Liver (tissue), 9 donors: ENCODE measurements around the gene SIL1. TPM values are rescaled to one million over a fixed set of nuclear protein-coding genes. Genes with fewer than 3 reads are reported as not detected.

Experiments used
- DNase-seq: peaks from one replicate; pipeline ENCODE4 v3.0.0-alpha.2; 2017; ENCODE audit warnings: low spot score
- H3K27ac ChIP-seq, 2 donors: one replicate each; pipeline ENCODE4 v1.7.0; 2013; ENCODE audit warnings: inconsistent platforms in 2 of 2, low read length in 2 of 2, control low read depth in 1 of 2, low read depth in 1 of 2, mild to moderate bottlenecking in 1 of 2
- H3K27me3 ChIP-seq, 4 donors: one replicate each; pipeline versions ENCODE4 v1.6.1 to v1.7.0; 2013; ENCODE audit warnings: low read length in 3 of 4, inconsistent platforms in 1 of 4, mild to moderate bottlenecking in 1 of 4, moderate library complexity in 1 of 4; ENCODE audit not compliant: control insufficient read depth in 4 of 4, insufficient read depth in 4 of 4
- H3K36me3 ChIP-seq, 4 donors: one replicate each; pipeline versions ENCODE4 v1.6.1 to v1.7.0; 2013; ENCODE audit warnings: low read length in 3 of 4, mild to moderate bottlenecking in 3 of 4, low read depth in 1 of 4, moderate library complexity in 1 of 4; ENCODE audit not compliant: control insufficient read depth in 4 of 4, insufficient read depth in 3 of 4
- H3K4me1 ChIP-seq, 4 donors: one replicate each; pipeline versions ENCODE4 v1.6.1 to v1.7.0; 2013; ENCODE audit warnings: low read length in 3 of 4, mild to moderate bottlenecking in 3 of 4, moderate library complexity in 1 of 4; ENCODE audit not compliant: control insufficient read depth in 4 of 4, insufficient read depth in 4 of 4
- H3K4me3 ChIP-seq, 3 donors: one replicate each; pipeline versions ENCODE4 v1.6.1 to v1.7.0; 2013; ENCODE audit warnings: low read length in 3 of 3, control low read depth in 1 of 3, low read depth in 1 of 3, mild to moderate bottlenecking in 1 of 3
- H3K9ac ChIP-seq, 2 donors: one replicate each; pipeline ENCODE4 v1.7.0; 2013; ENCODE audit warnings: low read length in 2 of 2, mild to moderate bottlenecking in 2 of 2, moderate library complexity in 2 of 2, control low read depth in 1 of 2, low read depth in 1 of 2
- H3K9me3 ChIP-seq, 4 donors: one replicate each; pipeline versions ENCODE4 v1.6.1 to v1.7.0; 2013; ENCODE audit warnings: low read length in 3 of 4; ENCODE audit not compliant: control insufficient read depth in 4 of 4
- ATF3 ChIP-seq: IDR thresholded peaks from 2 replicates; pipeline ENCODE4 v1.6.1; 2016; ENCODE audit warnings: antibody characterized with exemption
- CTCF ChIP-seq: fragments of 150-350 bp; IDR thresholded peaks from 2 replicates; pipeline ENCODE4 v1.5.1; 2017; ENCODE audit warnings: improper control_type of control experiment, low read depth, low read length; ENCODE audit not compliant: missing input control
- EGR1 ChIP-seq, 2 donors: IDR thresholded peaks; 2 replicates each; pipeline ENCODE4 v1.6.1; 2016 to 2018; ENCODE audit warnings: antibody characterized with exemption in 2 of 2, low read depth in 2 of 2
- FOXA2 ChIP-seq: IDR thresholded peaks from 2 replicates; pipeline ENCODE4 v1.6.1; 2016; ENCODE audit warnings: antibody characterized with exemption
- GABPA ChIP-seq, 2 donors: IDR thresholded peaks in 1 of 2; conservative IDR thresholded peaks in 1 of 2; 2 replicates each; pipeline ENCODE4 v1.6.1; 2016; ENCODE audit warnings: antibody characterized with exemption in 2 of 2, mild to moderate bottlenecking in 1 of 2, moderate library complexity in 1 of 2
- HNF4G ChIP-seq: IDR thresholded peaks from 2 replicates; pipeline ENCODE4 v1.6.1; 2016; ENCODE audit warnings: antibody characterized with exemption
- JUND ChIP-seq, 2 donors: IDR thresholded peaks; 2 replicates each; pipeline ENCODE4 v1.6.1; 2016; ENCODE audit warnings: antibody characterized with exemption in 2 of 2
- NR2F2 ChIP-seq: IDR thresholded peaks from 2 replicates; pipeline ENCODE4 v1.6.1; 2016; ENCODE audit warnings: antibody characterized with exemption
- RAD21 ChIP-seq, 2 donors: IDR thresholded peaks; 2 replicates each; pipeline ENCODE4 v1.6.1; 2016; ENCODE audit warnings: antibody characterized with exemption in 2 of 2, mild to moderate bottlenecking in 2 of 2
- REST ChIP-seq: IDR thresholded peaks from 2 replicates; pipeline ENCODE4 v1.6.1; 2016; ENCODE audit warnings: antibody characterized with exemption, mild to moderate bottlenecking
- RXRA ChIP-seq, 2 donors: IDR thresholded peaks; 2 replicates each; pipeline ENCODE4 v1.6.1; 2017 to 2018; ENCODE audit warnings: antibody characterized with exemption in 2 of 2, mild to moderate bottlenecking in 1 of 2
- SP1 ChIP-seq: IDR thresholded peaks from 2 replicates; pipeline ENCODE4 v1.6.1; 2018; ENCODE audit warnings: antibody characterized with exemption, mild to moderate bottlenecking
- TAF1 ChIP-seq: conservative IDR thresholded peaks from 2 replicates; pipeline ENCODE4 v1.6.1; 2016; ENCODE audit warnings: antibody characterized with exemption, mild to moderate bottlenecking
- ZBTB33 ChIP-seq: IDR thresholded peaks from 2 replicates; pipeline ENCODE4 v1.6.1; 2016; ENCODE audit warnings: antibody characterized with exemption
- WGBS: extraction: QIAGEN DNeasy Blood & Tissue Kit; methylation state at CpG from one replicate; pipeline ENCODE4 v1.1.7; 2013; 5-methylcytosine and 5-hydroxymethylcytosine counted together
- polyA plus RNA-seq, 2 donors: library from polyadenylated mRNA; stranded (reverse) in 1 of 2; unstranded in 1 of 2; fragments of 200-250 nt in 1 of 2; fragments of >200 nt in 1 of 2; fragmentation: Nextera tagmentation in 1 of 2; extraction: Ambion mirVana in 1 of 2; gene quantifications; one replicate each; pipeline versions ENCODE4 v1.2.1 to v1.2.3, GENCODE V29; 2013 to 2015
- total RNA-seq, 2 donors: library from RNA; depleted of rRNA; stranded (reverse); fragments of >200 nt; gene quantifications; one replicate each; pipeline ENCODE4 v1.2.3, GENCODE V29; 2014
- donor health status: healthy.
- donor health status: healthy.
- donor health status: healthy.
- donor health status: healthy.
- donor health status: healthy.

Gene SIL1
- total and polyA plus RNA-seq, 4 donors, result 38.1 to 95.1 (median 76.2) TPM

GRCh38 chr5:138996120-138996519, 202.0 kb downstream of the SIL1 start:
- Histone ChIP-seq H3K4me3 (no peak overlapping the region), H3K27me3 (no peaks in the 10 kb centered on the region), H3K9me3 (no peaks in the 10 kb centered on the region), H3K27ac (no peak overlapping the region), H3K36me3 (peaks cover 0 to 3% (median 0%) of the 10 kb centered on the region in 4 donors), H3K4me1 (no peaks in the 10 kb centered on the region), H3K9ac (no peak overlapping the region)
- TF ChIP-seq JUND (IDR thresholded peaks at IDR 0.05) (no peak), REST (no peak), NR2F2 (no peak), ZBTB33 (no peak), EGR1 (IDR thresholded peaks at IDR 0.05; ENCODE audit: low read depth in 2 of 2) (no peak), GABPA (IDR thresholded peaks at IDR 0.05 in 1 of 2, conservative IDR thresholded peaks at IDR 0.05 in 1 of 2) (no peak), CTCF (no peak), RAD21 (IDR thresholded peaks at IDR 0.05) (no peak)
- no peak for DNase-seq
- 100% methylated on average over 1 of the region's 1 CpG for WGBS

- Histone ChIP-seq H3K27me3 (no peaks in the 10 kb centered on the region), H3K9ac (no peak overlapping the region), H3K27ac (no peak overlapping the region), H3K4me3 (no peak overlapping the region), H3K36me3 (no peaks in the 10 kb centered on the region), H3K9me3 (no peaks in the 10 kb centered on the region), H3K4me1 (no peaks in the 10 kb centered on the region)
- TF ChIP-seq EGR1 (IDR thresholded peaks at IDR 0.05; ENCODE audit: low read depth in 2 of 2) (no peak), RXRA (IDR thresholded peaks at IDR 0.05) (no peak)
- 98% methylated on average over 4 of the region's 4 CpGs for WGBS
- no peak for DNase-seq
These were observed 207.1 kb downstream of the SIL1 start for GRCh38 chr5:138990986-138991590.

- Histone ChIP-seq H3K4me1 (no peaks in the 10 kb centered on the region), H3K27ac (no peak overlapping the region), H3K9me3 (no peaks in the 10 kb centered on the region), H3K4me3 (no peak overlapping the region), H3K36me3 (no peaks in the 10 kb centered on the region), H3K27me3 (no peaks in the 10 kb centered on the region), H3K9ac (no peak overlapping the region)
- WGBS, result 97% methylated on average over 6 of the region's 6 CpGs
- no peak for TF ChIP-seq ATF3
- TF ChIP-seq TAF1, result no peak
- TF ChIP-seq FOXA2, result no peak
- TF ChIP-seq SP1, result no peak
- TF ChIP-seq HNF4G, result no peak
- no peak for DNase-seq
These were observed 208.4 kb downstream of the SIL1 start for GRCh38 chr5:138989720-138990119.
